HEK293 (cell line): ENCODE data around the gene SLIT1.

ENCODE experiments used
- CTCF ChIA-PET: fragments of 350-600 bp; formaldehyde crosslinking; extraction: SDS; loops from one replicate; lab custom pipeline; 2021; ENCODE audit warnings: antibody characterized with exemption; lab: Yijun Ruan, JAX
- POLR2A ChIA-PET: fragments of 300-600 bp; formaldehyde crosslinking; extraction: SDS; loops from one replicate; lab custom pipeline; 2020; ENCODE audit warnings: antibody characterized with exemption, inconsistent platforms; lab: Yijun Ruan, JAX
- H3K27ac ChIP-seq: fragments of 200-500 bp; sonication (Bioruptor generic); 2 replicates; pipeline ENCODE4 v1.5.1; 2014; ENCODE audit warnings: low read depth, low read length, control low read depth, inconsistent platforms; ENCODE audit errors: extremely low read depth
- H3K36me3 ChIP-seq, 2 experiments: fragments of 200-500 bp in 1 of 2; sonication (Bioruptor generic) in 1 of 2; 1 replicate in 1 of 2; 2 replicates in 1 of 2; pipeline ENCODE4 v1.5.1; 2014 to 2017; ENCODE audit warnings: inconsistent platforms in 2 of 2, low read length in 2 of 2; ENCODE audit not compliant: control insufficient read depth in 2 of 2, insufficient read depth in 1 of 2
- H3K4me1 ChIP-seq: fragments of 200-500 bp; sonication (Bioruptor generic); 2 replicates; pipeline ENCODE4 v1.5.1; 2014; ENCODE audit warnings: mild to moderate bottlenecking, low read length, inconsistent platforms; ENCODE audit not compliant: control insufficient read depth, insufficient read depth
- H3K4me3 ChIP-seq: 2 replicates; pipeline ENCODE4 v1.5.1; 2011; ENCODE audit warnings: low read depth, mild to moderate bottlenecking, control low read depth, low read length, moderate library complexity
- H3K9me3 ChIP-seq: fragments of 200-500 bp; sonication (Bioruptor generic); 2 replicates; pipeline ENCODE4 v1.5.1; 2014; ENCODE audit warnings: low read depth, low read length, inconsistent platforms; ENCODE audit not compliant: control insufficient read depth, insufficient read depth
- BCL11B ChIP-seq: fragments of 450-650 bp; formaldehyde crosslinking; IDR thresholded peaks from 2 replicates; pipeline ENCODE4 v1.5.1; 2016; ENCODE audit warnings: low read depth, missing biosample characterization, missing genetic modification characterization
- HOXA7 ChIP-seq: sonication (generic); formaldehyde crosslinking; IDR thresholded peaks from 2 replicates; pipeline ENCODE4 v1.8.1; 2022; ENCODE audit warnings: missing genetic modification reagents, borderline replicate concordance
- PBX3 ChIP-seq: sonication (generic); formaldehyde crosslinking; IDR thresholded peaks from 2 replicates; pipeline ENCODE4 v1.8.1; 2022; ENCODE audit warnings: mild to moderate bottlenecking, moderate library complexity, missing genetic modification reagents
- SETDB1 ChIP-seq: IDR thresholded peaks from one replicate; pipeline ENCODE4 v1.6.1; 2017; ENCODE audit warnings: mild to moderate bottlenecking, low read length, moderate library complexity, mixed read lengths; ENCODE audit not compliant: insufficient read length
- TRIM28 ChIP-seq: IDR thresholded peaks from 2 replicates; pipeline ENCODE4 v1.6.1; 2011; ENCODE audit warnings: low read length, control low read depth, borderline replicate concordance
- YY2 ChIP-seq: fragments of 450-650 bp; formaldehyde crosslinking; IDR thresholded peaks from 2 replicates; pipeline ENCODE4 v1.5.1; 2016; ENCODE audit warnings: missing biosample characterization, missing genetic modification characterization
- ZBTB10 ChIP-seq: fragments of 450-650 bp; formaldehyde crosslinking; IDR thresholded peaks from 2 replicates; pipeline ENCODE4 v1.5.1; 2016; ENCODE audit warnings: missing biosample characterization, missing genetic modification characterization
- ZBTB26 ChIP-seq: fragments of 450-650 bp; formaldehyde crosslinking; optimal IDR thresholded peaks from 2 replicates; pipeline ENCODE3; 2016; ENCODE audit warnings: missing biosample characterization, mild to moderate bottlenecking, missing genetic modification characterization
- ZNF169 ChIP-seq: fragments of 450-650 bp; formaldehyde crosslinking; IDR thresholded peaks from 2 replicates; pipeline ENCODE4 v1.5.1; 2016; ENCODE audit warnings: missing biosample characterization, missing genetic modification characterization
- ZNF223 ChIP-seq: fragments of 450-650 bp; formaldehyde crosslinking; IDR thresholded peaks from 2 replicates; pipeline ENCODE4 v1.5.1; 2016; ENCODE audit warnings: missing biosample characterization, missing genetic modification characterization
- ZNF350 ChIP-seq: fragments of 450-650 bp; formaldehyde crosslinking; IDR thresholded peaks from 2 replicates; pipeline ENCODE4 v1.5.0; 2017; ENCODE audit warnings: missing biosample characterization, mild to moderate bottlenecking, missing genetic modification characterization
- ZNF398 ChIP-seq: fragments of 450-650 bp; formaldehyde crosslinking; IDR thresholded peaks from 2 replicates; pipeline ENCODE4 v1.5.1; 2017; ENCODE audit warnings: missing biosample characterization, missing genetic modification characterization
- ZNF473 ChIP-seq: fragments of 450-650 bp; formaldehyde crosslinking; IDR thresholded peaks from 2 replicates; pipeline ENCODE4 v1.5.1; 2017; ENCODE audit warnings: missing biosample characterization, missing genetic modification characterization
- ZNF521 ChIP-seq: fragments of 450-650 bp; formaldehyde crosslinking; IDR thresholded peaks from 2 replicates; pipeline ENCODE4 v1.5.1; 2017; ENCODE audit warnings: missing biosample characterization, mild to moderate bottlenecking, missing genetic modification characterization
- ZNF596 ChIP-seq: fragments of 450-650 bp; IDR thresholded peaks from 2 replicates; pipeline ENCODE4 v1.5.0; 2018; ENCODE audit warnings: missing biosample characterization, mild to moderate bottlenecking, missing genetic modification characterization, moderate library complexity
- ZNF701 ChIP-seq: fragments of 450-650 bp; formaldehyde crosslinking; IDR thresholded peaks from 2 replicates; pipeline ENCODE4 v1.5.1; 2016; ENCODE audit warnings: missing biosample characterization, missing genetic modification characterization
- ZNF777 ChIP-seq: fragments of 450-650 bp; formaldehyde crosslinking; IDR thresholded peaks from 2 replicates; pipeline ENCODE4 v1.5.1; 2017; ENCODE audit warnings: missing biosample characterization, missing genetic modification characterization, borderline replicate concordance
- ZNF830 ChIP-seq: fragments of 450-650 bp; IDR thresholded peaks from 2 replicates; pipeline ENCODE4 v1.5.0; 2018; ENCODE audit warnings: missing biosample characterization, missing genetic modification characterization, low read depth, mild to moderate bottlenecking, moderate library complexity
- TF ChIP-seq, protein P1 (sequence below): fragments of 450-650 bp; formaldehyde crosslinking; IDR thresholded peaks from 2 replicates; pipeline ENCODE4 v1.5.0; 2017; ENCODE audit warnings: missing biosample characterization, missing genetic modification characterization, borderline replicate concordance
- TF ChIP-seq, protein P2 (sequence below): fragments of 450-650 bp; formaldehyde crosslinking; IDR thresholded peaks from 2 replicates; pipeline ENCODE4 v1.5.1; 2016; ENCODE audit warnings: missing biosample characterization, missing genetic modification characterization, borderline replicate concordance

Gene SLIT1

GRCh38 chr10:97175586-97175985 lies 10.2 kb downstream of the SLIT1 start:
- Histone ChIP-seq H3K4me1 (no peaks in the 10 kb centered on the region), H3K9me3 (no peaks in the 10 kb centered on the region), H3K27ac (no peak overlapping the region), H3K36me3 (no peaks in the 10 kb centered on the region), H3K4me3 (no peak overlapping the region)
- TF ChIP-seq ZBTB26 (no peak), ZNF398 (no peak), YY2 (tag by site-specific recombination) (no peak), ZNF596 (tag by site-specific recombination) (no peak), BCL11B (tag by site-specific recombination) (no peak), ZNF223 (tag by site-specific recombination) (no peak), HOXA7 (CRISPR knock-in tag) (no peak), TRIM28 (no peak), ZNF830 (no peak), ZNF350 (tag by site-specific recombination) (no peak), PBX3 (CRISPR knock-in tag) (no peak), ZBTB10 (tag by site-specific recombination) (no peak), ZNF169 (tag by site-specific recombination) (no peak), SETDB1 (no peak), ZNF701 (tag by site-specific recombination) (no peak)
- TF ChIP-seq, protein P1, sequence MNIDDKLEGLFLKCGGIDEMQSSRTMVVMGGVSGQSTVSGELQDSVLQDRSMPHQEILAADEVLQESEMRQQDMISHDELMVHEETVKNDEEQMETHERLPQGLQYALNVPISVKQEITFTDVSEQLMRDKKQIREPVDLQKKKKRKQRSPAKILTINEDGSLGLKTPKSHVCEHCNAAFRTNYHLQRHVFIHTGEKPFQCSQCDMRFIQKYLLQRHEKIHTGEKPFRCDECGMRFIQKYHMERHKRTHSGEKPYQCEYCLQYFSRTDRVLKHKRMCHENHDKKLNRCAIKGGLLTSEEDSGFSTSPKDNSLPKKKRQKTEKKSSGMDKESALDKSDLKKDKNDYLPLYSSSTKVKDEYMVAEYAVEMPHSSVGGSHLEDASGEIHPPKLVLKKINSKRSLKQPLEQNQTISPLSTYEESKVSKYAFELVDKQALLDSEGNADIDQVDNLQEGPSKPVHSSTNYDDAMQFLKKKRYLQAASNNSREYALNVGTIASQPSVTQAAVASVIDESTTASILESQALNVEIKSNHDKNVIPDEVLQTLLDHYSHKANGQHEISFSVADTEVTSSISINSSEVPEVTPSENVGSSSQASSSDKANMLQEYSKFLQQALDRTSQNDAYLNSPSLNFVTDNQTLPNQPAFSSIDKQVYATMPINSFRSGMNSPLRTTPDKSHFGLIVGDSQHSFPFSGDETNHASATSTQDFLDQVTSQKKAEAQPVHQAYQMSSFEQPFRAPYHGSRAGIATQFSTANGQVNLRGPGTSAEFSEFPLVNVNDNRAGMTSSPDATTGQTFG (tag by site-specific recombination), result no peak
- POLR2A ChIA-PET, result no interaction called here
- CTCF ChIA-PET, result interaction anchor here (1.1 to 1.5 kb wide), 3 partner anchors 10 to 34 kb away, joined by 3 to 6 read pairs (median 3); partner anchors contain the start of gene SLIT1

- POLR2A ChIA-PET, result no interaction called here
- Histone ChIP-seq H3K9me3 (no peaks in the 10 kb centered on the region), H3K27ac (no peak overlapping the region), H3K4me3 (no peak overlapping the region), H3K36me3 (no peaks in the 10 kb centered on the region), H3K4me1 (no peaks in the 10 kb centered on the region; the same call in 1 of the 2 replicates)
- CTCF ChIA-PET, result interaction anchor here (0.6 to 1.5 kb wide), 3 partner anchors 10 to 434 kb away, joined by 3 to 6 read pairs (median 3); partner anchors contain the start of gene SLIT1
- TF ChIP-seq ZNF777, result no peak
- TF ChIP-seq, protein P2, sequence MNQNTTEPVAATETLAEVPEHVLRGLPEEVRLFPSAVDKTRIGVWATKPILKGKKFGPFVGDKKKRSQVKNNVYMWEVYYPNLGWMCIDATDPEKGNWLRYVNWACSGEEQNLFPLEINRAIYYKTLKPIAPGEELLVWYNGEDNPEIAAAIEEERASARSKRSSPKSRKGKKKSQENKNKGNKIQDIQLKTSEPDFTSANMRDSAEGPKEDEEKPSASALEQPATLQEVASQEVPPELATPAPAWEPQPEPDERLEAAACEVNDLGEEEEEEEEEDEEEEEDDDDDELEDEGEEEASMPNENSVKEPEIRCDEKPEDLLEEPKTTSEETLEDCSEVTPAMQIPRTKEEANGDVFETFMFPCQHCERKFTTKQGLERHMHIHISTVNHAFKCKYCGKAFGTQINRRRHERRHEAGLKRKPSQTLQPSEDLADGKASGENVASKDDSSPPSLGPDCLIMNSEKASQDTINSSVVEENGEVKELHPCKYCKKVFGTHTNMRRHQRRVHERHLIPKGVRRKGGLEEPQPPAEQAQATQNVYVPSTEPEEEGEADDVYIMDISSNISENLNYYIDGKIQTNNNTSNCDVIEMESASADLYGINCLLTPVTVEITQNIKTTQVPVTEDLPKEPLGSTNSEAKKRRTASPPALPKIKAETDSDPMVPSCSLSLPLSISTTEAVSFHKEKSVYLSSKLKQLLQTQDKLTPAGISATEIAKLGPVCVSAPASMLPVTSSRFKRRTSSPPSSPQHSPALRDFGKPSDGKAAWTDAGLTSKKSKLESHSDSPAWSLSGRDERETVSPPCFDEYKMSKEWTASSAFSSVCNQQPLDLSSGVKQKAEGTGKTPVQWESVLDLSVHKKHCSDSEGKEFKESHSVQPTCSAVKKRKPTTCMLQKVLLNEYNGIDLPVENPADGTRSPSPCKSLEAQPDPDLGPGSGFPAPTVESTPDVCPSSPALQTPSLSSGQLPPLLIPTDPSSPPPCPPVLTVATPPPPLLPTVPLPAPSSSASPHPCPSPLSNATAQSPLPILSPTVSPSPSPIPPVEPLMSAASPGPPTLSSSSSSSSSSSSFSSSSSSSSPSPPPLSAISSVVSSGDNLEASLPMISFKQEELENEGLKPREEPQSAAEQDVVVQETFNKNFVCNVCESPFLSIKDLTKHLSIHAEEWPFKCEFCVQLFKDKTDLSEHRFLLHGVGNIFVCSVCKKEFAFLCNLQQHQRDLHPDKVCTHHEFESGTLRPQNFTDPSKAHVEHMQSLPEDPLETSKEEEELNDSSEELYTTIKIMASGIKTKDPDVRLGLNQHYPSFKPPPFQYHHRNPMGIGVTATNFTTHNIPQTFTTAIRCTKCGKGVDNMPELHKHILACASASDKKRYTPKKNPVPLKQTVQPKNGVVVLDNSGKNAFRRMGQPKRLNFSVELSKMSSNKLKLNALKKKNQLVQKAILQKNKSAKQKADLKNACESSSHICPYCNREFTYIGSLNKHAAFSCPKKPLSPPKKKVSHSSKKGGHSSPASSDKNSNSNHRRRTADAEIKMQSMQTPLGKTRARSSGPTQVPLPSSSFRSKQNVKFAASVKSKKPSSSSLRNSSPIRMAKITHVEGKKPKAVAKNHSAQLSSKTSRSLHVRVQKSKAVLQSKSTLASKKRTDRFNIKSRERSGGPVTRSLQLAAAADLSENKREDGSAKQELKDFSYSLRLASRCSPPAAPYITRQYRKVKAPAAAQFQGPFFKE (tag by site-specific recombination), result no peak
- no peak for TF ChIP-seq ZNF473 (tag by site-specific recombination)
- TF ChIP-seq ZNF521 (tag by site-specific recombination), result no peak
- no peak for TF ChIP-seq YY2 (tag by site-specific recombination)
Measured at GRCh38 chr10:97174941-97175340, 10.8 kb downstream of the SLIT1 start.
